Measurements from ENCODE around the gene TMEM108. TPM values are rescaled to one million over a fixed set of nuclear protein-coding genes. Genes with fewer than 3 reads are reported as not detected.

TMEM108 gene
- total RNA-seq, 1 experiment from 2014 or later = not detected

DNA sequence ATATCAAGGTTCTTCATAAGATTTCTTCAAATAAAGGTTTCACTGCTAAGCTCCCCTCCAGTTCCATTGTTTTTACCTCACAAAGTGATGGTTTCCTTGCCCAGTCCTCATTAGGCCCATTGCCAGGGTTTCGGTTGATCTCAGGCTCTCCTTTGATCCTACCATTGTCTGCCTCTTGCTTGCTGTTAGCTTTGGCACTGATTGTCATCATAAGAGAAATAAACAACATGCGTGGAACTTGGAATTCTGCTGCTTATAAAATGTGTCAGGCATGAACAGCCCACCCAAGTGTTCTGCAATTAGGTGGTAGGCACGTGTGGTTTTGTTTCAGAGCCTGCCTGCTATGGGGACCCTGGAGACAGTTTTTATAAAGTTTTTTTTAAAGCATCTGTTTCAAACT lies 254.1 kb downstream of the TMEM108 start:
- peaks cover 7% of the 10 kb centered on the region for H3K4me1 Mint-ChIP-seq (ENCODE audit: insufficient read depth, unreplicated experiment)
- no peaks in the 10 kb centered on the region for H3K27me3 Mint-ChIP-seq (ENCODE audit: insufficient read depth, unreplicated experiment)
- ChIA-PET CTCF (no interaction called here), POLR2A (no interaction called here)
- no peak overlapping the region for H3K4me3 Mint-ChIP-seq (ENCODE audit: unreplicated experiment)
- no TSS peak for BruUV-seq (replicated peaks)
- DNase-seq (ENCODE audit: unreplicated experiment) = no peak
- no peak overlapping the region for H3K27ac Mint-ChIP-seq (ENCODE audit: low read depth, unreplicated experiment)
- no peaks in the 10 kb centered on the region for H3K9me3 Mint-ChIP-seq (ENCODE audit: unreplicated experiment)
- TF ChIP-seq, protein P1, sequence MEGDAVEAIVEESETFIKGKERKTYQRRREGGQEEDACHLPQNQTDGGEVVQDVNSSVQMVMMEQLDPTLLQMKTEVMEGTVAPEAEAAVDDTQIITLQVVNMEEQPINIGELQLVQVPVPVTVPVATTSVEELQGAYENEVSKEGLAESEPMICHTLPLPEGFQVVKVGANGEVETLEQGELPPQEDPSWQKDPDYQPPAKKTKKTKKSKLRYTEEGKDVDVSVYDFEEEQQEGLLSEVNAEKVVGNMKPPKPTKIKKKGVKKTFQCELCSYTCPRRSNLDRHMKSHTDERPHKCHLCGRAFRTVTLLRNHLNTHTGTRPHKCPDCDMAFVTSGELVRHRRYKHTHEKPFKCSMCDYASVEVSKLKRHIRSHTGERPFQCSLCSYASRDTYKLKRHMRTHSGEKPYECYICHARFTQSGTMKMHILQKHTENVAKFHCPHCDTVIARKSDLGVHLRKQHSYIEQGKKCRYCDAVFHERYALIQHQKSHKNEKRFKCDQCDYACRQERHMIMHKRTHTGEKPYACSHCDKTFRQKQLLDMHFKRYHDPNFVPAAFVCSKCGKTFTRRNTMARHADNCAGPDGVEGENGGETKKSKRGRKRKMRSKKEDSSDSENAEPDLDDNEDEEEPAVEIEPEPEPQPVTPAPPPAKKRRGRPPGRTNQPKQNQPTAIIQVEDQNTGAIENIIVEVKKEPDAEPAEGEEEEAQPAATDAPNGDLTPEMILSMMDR (IDR thresholded peaks at IDR 0.05; ENCODE audit: unreplicated experiment) = no peak
- no peaks in the 10 kb centered on the region for H3K36me3 Mint-ChIP-seq (ENCODE audit: insufficient read depth, unreplicated experiment)
- intact Hi-C loops (cut with micrococcal nuclease) = no loop called here

DNA sequence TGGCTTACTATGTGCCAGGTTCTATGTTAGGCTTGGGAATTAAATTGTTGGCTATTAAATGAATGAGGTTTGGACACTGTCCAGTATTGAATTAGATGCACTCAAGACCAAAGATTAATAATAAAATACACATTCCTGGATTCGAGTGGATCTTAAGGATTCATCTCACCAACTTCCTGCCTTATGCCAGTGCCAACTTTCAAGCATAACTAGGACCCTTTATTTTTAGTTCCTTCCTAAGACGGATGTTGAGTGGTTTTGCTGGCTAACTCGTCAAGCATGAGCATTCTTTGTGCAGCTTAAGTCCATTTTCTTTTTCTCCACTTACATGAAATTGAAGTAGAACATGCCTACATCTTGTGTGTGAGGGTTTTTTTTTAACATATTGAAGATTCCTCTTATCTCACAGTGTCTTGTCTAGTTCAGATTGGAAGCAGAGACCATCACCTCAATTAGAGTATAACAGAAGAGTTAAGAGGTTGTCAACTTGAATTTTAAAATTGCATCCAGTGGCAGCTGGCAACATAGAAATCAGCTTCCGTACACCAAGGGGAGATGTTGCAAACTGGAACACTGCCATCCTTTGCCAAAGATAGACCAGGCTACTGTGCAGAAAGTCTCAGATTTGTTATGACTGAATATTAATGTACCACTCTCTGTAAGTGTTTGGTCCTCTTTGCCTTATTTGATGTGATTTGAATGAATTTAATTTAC lies 255.4 kb downstream of the TMEM108 start:
- CTCF ChIA-PET = interaction anchor here (0.6 kb wide), 1 partner anchor 129 kb away, joined by 3 read pairs; no protein-coding TSS in a partner anchor
- intact Hi-C loops (cut with micrococcal nuclease) = no loop called here
- TF ChIP-seq, protein P1 (IDR thresholded peaks at IDR 0.05; ENCODE audit: unreplicated experiment) = no peak

DNA sequence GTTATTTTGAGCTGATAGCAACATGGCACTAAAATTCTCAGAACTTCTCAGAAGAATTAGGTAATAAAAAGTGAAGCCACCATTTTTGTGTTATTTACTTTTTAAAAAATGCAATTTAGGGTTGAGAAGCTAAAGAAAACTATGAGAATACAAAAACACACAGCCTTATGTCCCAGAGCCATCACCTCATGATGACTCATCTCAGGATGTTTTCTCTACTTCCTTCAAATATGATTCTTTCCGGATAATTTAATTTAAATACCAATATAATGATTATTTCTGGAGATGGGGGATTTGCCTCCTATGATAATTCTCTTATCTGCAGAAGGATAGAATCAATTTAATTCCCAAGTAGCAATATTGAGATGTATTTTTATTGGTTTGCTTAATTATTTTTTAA lies 256.1 kb downstream of the TMEM108 start:
- H3K9me3 Mint-ChIP-seq (ENCODE audit: unreplicated experiment) = no peaks in the 10 kb centered on the region
- DNase-seq (ENCODE audit: unreplicated experiment) = no peak
- CTCF ChIA-PET = interaction anchor here (0.6 kb wide), 1 partner anchor 163 kb away, joined by 3 read pairs; no protein-coding TSS in a partner anchor

More for the DNA sequence above, 255.4 kb downstream of the TMEM108 start:
- no peak overlapping the region for H3K27ac Mint-ChIP-seq (ENCODE audit: low read depth, unreplicated experiment)
- H3K36me3 Mint-ChIP-seq (ENCODE audit: insufficient read depth, unreplicated experiment) = no peaks in the 10 kb centered on the region
- no peak overlapping the region for H3K4me3 Mint-ChIP-seq (ENCODE audit: unreplicated experiment)
- POLR2A ChIA-PET = no interaction called here
- H3K27me3 Mint-ChIP-seq (ENCODE audit: insufficient read depth, unreplicated experiment) = no peaks in the 10 kb centered on the region
- BruUV-seq (replicated peaks) = no TSS peak
- DNase-seq (ENCODE audit: unreplicated experiment) = no peak
- H3K4me1 Mint-ChIP-seq (ENCODE audit: insufficient read depth, unreplicated experiment) = peaks cover 7% of the 10 kb centered on the region
- H3K9me3 Mint-ChIP-seq (ENCODE audit: unreplicated experiment) = no peaks in the 10 kb centered on the region

DNA sequence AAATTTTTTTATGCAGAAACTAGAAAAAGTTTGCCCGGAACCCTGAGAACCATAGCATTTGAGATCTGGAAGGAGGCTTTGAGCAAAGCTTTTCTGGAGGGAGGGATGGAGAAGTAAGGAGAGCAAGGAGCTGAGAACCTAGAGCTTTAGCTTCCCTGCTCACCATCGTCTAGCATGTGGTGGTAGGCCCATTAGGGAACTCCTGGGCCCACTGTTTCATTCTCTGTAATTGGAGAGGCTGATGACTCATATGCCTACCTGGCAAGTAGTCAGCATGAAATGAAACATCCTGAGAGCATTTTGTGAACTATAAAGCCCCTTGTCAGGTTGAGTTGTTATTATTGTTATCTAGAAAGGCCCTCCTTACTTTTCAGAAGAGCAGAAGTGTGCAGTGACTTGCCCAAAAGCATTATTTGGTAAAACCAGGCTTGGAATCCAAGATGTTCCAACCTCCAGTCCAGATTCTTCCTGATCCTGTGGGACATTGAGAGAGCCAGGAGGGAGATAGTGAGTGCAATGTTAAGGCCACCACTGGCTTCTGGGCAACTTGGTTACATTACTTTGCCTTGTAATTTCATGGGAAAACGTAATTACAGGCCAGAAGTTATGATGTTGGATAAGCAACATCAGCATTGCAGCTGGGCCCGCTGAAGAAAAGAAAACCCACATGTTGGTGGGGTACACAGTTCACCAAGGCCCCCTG lies 257.2 kb downstream of the TMEM108 start:
- peak; percentile 79 for DNase-seq (ENCODE audit: unreplicated experiment)
- H3K9me3 Mint-ChIP-seq (ENCODE audit: unreplicated experiment) = no peaks in the 10 kb centered on the region
- no peak overlapping the region for H3K27ac Mint-ChIP-seq (ENCODE audit: low read depth, unreplicated experiment)
- no peak overlapping the region for H3K4me3 Mint-ChIP-seq (ENCODE audit: unreplicated experiment)
- intact Hi-C loops (cut with micrococcal nuclease) = no loop called here
- no TSS peak for BruUV-seq (replicated peaks)
- H3K36me3 Mint-ChIP-seq (ENCODE audit: insufficient read depth, unreplicated experiment) = no peaks in the 10 kb centered on the region
- TF ChIP-seq, protein P1 (IDR thresholded peaks at IDR 0.05; ENCODE audit: unreplicated experiment) = no peak
- CTCF ChIA-PET = interaction anchor here (0.5 kb wide), 1 partner anchor 43 kb away, joined by 3 read pairs; no protein-coding TSS in a partner anchor
- H3K27me3 Mint-ChIP-seq (ENCODE audit: insufficient read depth, unreplicated experiment) = no peaks in the 10 kb centered on the region
- POLR2A ChIA-PET = no interaction called here
- H3K4me1 Mint-ChIP-seq (ENCODE audit: insufficient read depth, unreplicated experiment) = peaks cover 7% of the 10 kb centered on the region

More for the DNA sequence above, 256.1 kb downstream of the TMEM108 start:
- H3K36me3 Mint-ChIP-seq (ENCODE audit: insufficient read depth, unreplicated experiment) = no peaks in the 10 kb centered on the region
- no peaks in the 10 kb centered on the region for H3K27me3 Mint-ChIP-seq (ENCODE audit: insufficient read depth, unreplicated experiment)
- TF ChIP-seq, protein P1 (IDR thresholded peaks at IDR 0.05; ENCODE audit: unreplicated experiment) = no peak
- intact Hi-C loops (cut with micrococcal nuclease) = no loop called here
- peaks cover 7% of the 10 kb centered on the region for H3K4me1 Mint-ChIP-seq (ENCODE audit: insufficient read depth, unreplicated experiment)
- H3K4me3 Mint-ChIP-seq (ENCODE audit: unreplicated experiment) = no peak overlapping the region
- POLR2A ChIA-PET = no interaction called here
- BruUV-seq (replicated peaks) = no TSS peak
- H3K27ac Mint-ChIP-seq (ENCODE audit: low read depth, unreplicated experiment) = no peak overlapping the region
